Glutamatergic neuron (in vitro differentiated cells): ENCODE data around the gene DCST1. TPM values are rescaled to one million over a fixed set of nuclear protein-coding genes. Genes with fewer than 3 reads are reported as not detected.

ENCODE experiments used
- DNase-seq: peaks from one replicate; pipeline ENCODE4 v3.0.0; 2022
- H3K27ac Mint-ChIP-seq: one replicate; pipeline ENCODE4 v1.8.0; 2020; ENCODE audit warnings: mild to moderate bottlenecking, mixed read lengths, inconsistent platforms; ENCODE audit not compliant: unreplicated experiment
- H3K27me3 Mint-ChIP-seq: one replicate; pipeline ENCODE4 v1.8.0; 2020; ENCODE audit warnings: mild to moderate bottlenecking, moderate library complexity, mixed read lengths, inconsistent platforms; ENCODE audit not compliant: unreplicated experiment
- H3K36me3 Mint-ChIP-seq: one replicate; pipeline ENCODE4 v1.8.0; 2020; ENCODE audit warnings: mild to moderate bottlenecking, mixed read lengths, inconsistent platforms; ENCODE audit not compliant: unreplicated experiment
- H3K4me1 Mint-ChIP-seq: one replicate; pipeline ENCODE4 v1.8.0; 2020; ENCODE audit warnings: mild to moderate bottlenecking, low read depth, mixed read lengths, inconsistent platforms; ENCODE audit not compliant: unreplicated experiment
- H3K4me3 Mint-ChIP-seq: one replicate; pipeline ENCODE4 v1.8.0; 2020; ENCODE audit warnings: mild to moderate bottlenecking, mixed read lengths, inconsistent platforms; ENCODE audit not compliant: unreplicated experiment
- H3K9me3 Mint-ChIP-seq: one replicate; pipeline ENCODE4 v1.8.0; 2020; ENCODE audit warnings: mild to moderate bottlenecking, moderate library complexity, mixed read lengths, inconsistent platforms; ENCODE audit not compliant: unreplicated experiment
- total RNA-seq: library from RNA; stranded (reverse); fragmentation: NEBNext Ultra II Directional; extraction: Animal tissue kit (Norgen Biotek cat#: 25700); gene quantifications from one replicate; pipeline ENCODE4 v1.2.1, GENCODE V29; 2021; ENCODE audit not compliant: unreplicated experiment
- TF ChIP-seq, protein P1 (sequence below): fragments of 200-600 bp; sonication (generic); IDR thresholded peaks from one replicate; pipeline ENCODE4 v1.5.0; 2021; ENCODE audit not compliant: partially characterized antibody, unreplicated experiment

The DCST1 gene
- total RNA-seq, 1 donor from 2014 or later: not detected

DNA sequence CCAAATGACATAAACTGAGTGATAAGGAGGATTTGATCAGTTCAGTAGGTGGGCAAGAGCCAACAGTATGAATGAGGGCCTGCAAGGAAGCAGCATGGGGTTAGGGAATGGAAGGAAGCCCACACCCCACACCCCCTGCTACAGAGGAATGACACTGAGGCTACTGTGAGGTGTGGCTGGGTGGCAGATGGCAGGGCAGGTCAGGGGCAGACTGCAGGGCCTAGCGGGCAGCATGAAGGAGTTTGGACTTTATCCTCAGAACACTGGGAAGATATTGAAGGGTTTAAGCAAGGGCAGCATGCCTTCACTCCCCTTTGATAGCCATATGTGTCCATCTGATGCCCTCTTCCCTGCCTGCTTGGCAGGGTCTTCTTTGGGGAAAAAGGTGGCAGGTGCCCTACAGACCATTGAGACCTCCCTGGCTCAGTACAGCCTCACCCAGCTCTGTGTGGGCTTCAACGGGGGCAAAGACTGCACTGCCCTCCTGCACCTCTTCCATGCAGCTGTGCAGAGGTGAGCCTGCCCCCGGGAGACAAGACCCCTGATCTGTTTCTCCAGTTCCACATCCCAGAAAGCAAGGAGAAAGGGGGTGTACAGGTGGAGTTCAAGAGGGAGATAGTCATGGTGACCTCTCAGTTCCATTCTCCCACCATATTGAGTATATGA lies 44.3 kb upstream of the DCST1 start:
- no peak overlapping the region for H3K4me3 Mint-ChIP-seq
- H3K36me3 Mint-ChIP-seq: peaks cover 5% of the 10 kb centered on the region
- peaks cover 3% of the 10 kb centered on the region for H3K4me1 Mint-ChIP-seq
- no peaks in the 10 kb centered on the region for H3K9me3 Mint-ChIP-seq
- TF ChIP-seq, protein P1, sequence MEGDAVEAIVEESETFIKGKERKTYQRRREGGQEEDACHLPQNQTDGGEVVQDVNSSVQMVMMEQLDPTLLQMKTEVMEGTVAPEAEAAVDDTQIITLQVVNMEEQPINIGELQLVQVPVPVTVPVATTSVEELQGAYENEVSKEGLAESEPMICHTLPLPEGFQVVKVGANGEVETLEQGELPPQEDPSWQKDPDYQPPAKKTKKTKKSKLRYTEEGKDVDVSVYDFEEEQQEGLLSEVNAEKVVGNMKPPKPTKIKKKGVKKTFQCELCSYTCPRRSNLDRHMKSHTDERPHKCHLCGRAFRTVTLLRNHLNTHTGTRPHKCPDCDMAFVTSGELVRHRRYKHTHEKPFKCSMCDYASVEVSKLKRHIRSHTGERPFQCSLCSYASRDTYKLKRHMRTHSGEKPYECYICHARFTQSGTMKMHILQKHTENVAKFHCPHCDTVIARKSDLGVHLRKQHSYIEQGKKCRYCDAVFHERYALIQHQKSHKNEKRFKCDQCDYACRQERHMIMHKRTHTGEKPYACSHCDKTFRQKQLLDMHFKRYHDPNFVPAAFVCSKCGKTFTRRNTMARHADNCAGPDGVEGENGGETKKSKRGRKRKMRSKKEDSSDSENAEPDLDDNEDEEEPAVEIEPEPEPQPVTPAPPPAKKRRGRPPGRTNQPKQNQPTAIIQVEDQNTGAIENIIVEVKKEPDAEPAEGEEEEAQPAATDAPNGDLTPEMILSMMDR: no peak
- no peak for DNase-seq
- H3K27me3 Mint-ChIP-seq: peaks cover 5% of the 10 kb centered on the region
- peak overlapping the region; percentile 14 for H3K27ac Mint-ChIP-seq

DNA sequence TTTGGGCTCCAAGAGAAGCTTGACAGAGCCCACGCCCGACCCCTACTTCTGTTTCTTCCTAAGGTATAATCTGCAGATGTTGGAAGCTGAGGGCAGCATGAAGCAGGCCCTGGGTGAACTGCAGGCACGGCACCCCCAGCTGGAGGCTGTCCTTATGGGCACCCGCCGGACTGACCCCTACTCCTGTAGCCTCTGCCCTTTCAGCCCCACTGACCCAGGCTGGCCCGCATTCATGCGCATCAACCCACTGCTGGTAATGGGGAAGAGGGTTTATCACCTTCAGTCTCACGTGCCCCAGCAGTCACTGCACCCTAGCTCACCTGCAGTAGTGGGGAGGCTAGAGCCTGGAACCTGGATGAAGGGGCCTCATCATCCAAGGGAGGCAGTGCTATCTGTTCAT lies 43.3 kb upstream of the DCST1 start:
- H3K4me3 Mint-ChIP-seq: no peak overlapping the region
- peaks cover 5% of the 10 kb centered on the region for H3K27me3 Mint-ChIP-seq
- DNase-seq: no peak
- H3K27ac Mint-ChIP-seq: no peak overlapping the region
- H3K9me3 Mint-ChIP-seq: no peaks in the 10 kb centered on the region
- H3K4me1 Mint-ChIP-seq: peaks cover 3% of the 10 kb centered on the region
- H3K36me3 Mint-ChIP-seq: peaks cover 5% of the 10 kb centered on the region
- TF ChIP-seq, protein P1: no peak

DNA sequence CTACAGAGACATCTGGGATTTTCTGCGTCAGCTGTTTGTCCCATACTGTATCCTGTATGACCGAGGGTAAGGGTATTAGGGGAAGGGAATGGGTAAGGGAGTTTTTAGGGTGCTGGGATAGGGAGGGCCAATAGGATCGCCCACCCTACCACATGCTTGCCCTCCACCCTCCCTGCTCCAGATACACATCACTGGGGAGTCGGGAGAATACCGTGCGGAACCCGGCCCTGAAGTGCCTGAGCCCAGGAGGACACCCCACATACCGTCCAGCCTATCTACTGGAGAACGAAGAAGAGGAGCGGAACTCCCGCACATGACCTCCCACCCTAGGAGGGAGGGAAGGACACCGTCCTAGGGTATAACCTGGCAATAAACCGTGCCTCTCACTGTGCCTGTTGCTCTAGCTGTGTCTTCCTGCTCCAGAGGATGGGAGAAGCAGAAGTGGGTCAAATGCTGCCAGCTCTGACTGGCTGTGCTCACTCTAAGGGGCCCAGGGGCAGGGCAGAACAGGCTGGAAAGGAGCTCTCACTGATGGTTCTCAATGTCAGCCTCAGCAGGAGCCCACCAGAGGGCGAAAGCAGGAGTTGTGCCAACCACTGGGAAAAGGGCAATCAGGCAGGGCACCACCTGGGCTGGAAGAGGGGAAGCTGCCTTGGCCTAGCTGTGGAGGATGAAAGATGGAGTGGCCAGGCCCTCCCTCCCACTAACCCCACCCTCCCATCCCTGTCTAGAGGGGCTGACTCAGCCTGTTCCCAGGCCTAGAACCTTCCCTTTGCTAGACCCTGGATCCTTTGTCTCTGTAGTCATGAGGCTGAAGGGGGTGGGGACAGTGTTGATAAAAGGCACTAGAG lies 40.7 kb upstream of the DCST1 start:
- DNase-seq: no peak
- Mint-ChIP-seq H3K27me3 (peaks cover 5% of the 10 kb centered on the region), H3K4me1 (peaks cover 3% of the 10 kb centered on the region), H3K4me3 (no peak overlapping the region), H3K9me3 (no peaks in the 10 kb centered on the region), H3K36me3 (peaks cover 5% of the 10 kb centered on the region), H3K27ac (no peak overlapping the region)
- TF ChIP-seq, protein P1: no peak

DNA sequence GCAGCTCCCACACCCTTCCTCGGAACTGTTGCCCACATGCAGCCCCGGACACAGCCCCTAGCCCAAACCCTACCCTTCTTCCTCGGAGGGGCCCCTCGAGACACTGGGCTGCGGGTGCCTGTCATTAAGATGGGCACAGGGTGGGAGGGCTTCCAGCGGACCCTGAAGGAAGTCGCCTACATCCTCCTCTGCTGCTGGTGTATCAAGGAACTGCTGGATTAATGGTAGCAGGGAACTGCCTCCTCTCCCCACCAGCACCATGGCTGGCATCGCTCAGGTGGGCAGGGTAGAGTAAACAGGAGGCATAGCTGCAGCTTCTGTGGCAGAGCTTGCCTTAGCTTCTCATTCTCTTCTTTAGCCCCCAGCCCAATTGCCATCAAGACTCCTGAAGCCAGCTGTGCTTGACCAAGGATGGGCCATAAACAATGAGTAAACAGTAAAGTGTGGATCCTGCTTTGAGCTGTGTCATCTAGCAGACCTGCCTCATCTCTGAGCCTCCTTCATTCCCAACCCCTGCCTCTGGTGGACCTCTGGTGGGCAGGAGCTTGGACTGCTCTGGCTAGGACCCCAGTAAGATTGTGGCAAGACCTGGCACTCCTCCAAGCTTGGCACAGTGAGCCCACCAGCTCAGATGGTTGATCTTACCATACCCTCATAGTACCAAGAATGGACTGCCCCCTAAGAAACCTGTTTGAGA lies 39.9 kb upstream of the DCST1 start, which contains the start of gene LENEP:
TSS of gene LENEP (plus strand) at position 15 of the 697 bp plus-strand sequence. CDS start at position 37, 22 bp downstream.
- TF ChIP-seq, protein P1: no peak
- Mint-ChIP-seq H3K4me3 (no peak within 1 kb of the TSS), H3K9me3 (peaks cover under 1% of the 10 kb centered on the region), H3K4me1 (no peaks in the 10 kb centered on the region), H3K27ac (no peak within 1 kb of the TSS), H3K36me3 (peaks cover 5% of the 10 kb centered on the region), H3K27me3 (peaks cover 2% of the 10 kb centered on the region)
- DNase-seq: no peak
